NCI-H446 treated with DMSO at 0.1 percent for 48 hours (cell line): ENCODE results near the gene CYP3A5.
"Not testable (repeated sequence)": the region's sequence is repeated elsewhere in the genome, so short reads cannot be mapped to it uniquely, and the experiment has no call there.

Experiments
- DNase-seq: peaks from one replicate; lab custom pipeline; 2025; lab: John Stamatoyannopoulos, UW

Gene CYP3A5

DNA sequence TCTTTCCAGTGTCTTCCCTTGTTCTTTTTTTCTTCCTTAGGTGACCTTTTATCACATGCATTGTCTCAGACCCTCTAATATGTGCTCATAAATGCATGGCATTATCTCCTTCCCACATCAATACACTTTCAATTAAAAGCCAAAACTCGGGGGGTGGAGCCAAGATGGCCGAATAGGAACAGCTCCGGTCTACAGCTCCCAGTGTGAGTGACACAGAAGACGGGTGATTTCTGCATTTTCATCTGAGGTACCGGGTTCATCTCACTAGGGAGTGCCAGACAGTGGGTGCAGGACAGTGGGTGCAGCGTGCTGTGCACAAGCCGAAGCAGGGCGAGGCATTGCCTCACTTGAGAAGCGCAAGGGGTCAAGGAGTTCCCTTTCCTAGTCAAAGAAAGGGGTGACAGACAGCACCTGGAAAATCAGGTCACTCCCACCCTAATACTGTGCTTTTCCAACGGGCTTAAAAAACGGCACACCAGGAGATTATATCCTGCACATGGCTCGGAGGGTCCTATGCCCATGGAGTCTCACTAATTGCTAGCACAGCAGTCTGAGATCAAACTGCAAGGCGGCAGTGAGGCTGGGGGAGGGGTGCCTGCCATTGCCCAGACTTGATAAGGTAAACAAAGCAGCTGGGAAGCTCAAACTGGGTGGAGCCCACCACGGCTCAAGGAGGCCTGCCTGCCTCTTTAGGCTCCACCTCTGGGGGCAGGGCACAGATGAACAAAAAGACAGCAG is 6.2 kb upstream of the CYP3A5 start:
- DNase-seq: not testable (repeated sequence)

DNA sequence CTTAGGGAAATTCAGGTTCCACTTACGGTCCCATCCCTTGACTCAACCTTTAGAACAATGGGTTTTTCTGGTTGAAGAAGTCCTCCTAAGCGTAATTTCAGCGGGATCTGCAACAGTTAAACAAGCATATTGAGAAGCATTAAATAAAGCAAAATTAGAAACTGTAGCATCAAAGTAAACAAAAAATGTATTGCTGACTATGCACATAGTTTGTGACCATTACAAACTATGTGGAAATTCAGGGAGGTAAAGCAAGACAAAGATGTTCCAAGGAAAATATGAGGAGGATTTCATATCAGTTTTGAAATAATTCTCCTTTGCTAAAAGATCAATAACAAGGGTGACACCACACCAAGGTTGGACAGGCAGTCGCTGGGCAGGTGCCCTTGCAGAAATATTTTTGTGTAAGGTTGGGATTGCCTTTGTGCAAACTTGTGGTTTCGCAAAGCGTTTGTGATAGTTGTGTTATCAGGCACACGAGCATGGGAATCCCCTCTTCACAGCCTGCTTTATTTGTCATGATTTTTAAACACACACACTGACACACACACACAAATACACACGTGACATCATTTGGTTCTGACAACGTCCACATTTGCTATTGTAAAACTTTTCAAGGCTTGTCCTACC is 5.4 kb upstream of the CYP3A5 start:
- no peak for DNase-seq

DNA sequence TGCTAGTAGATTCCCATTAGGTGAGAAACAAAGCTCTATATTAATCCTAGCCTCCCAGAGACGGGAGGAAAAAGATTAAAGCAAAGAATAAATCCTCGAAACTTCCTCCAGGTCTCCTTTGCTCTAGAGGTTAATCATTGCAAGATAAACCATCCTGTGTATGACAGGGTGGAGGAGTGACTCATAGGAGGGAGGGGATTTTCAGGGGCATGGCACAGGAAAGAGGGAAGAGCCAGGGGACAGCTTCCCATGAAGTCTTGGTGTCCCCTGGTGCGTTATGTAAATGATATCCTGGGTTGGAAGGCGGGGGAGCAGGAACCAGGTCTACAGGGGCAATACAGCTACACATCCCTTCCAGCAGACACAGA is 780 bp downstream of the CYP3A5 start:
- DNase-seq: no peak

DNA sequence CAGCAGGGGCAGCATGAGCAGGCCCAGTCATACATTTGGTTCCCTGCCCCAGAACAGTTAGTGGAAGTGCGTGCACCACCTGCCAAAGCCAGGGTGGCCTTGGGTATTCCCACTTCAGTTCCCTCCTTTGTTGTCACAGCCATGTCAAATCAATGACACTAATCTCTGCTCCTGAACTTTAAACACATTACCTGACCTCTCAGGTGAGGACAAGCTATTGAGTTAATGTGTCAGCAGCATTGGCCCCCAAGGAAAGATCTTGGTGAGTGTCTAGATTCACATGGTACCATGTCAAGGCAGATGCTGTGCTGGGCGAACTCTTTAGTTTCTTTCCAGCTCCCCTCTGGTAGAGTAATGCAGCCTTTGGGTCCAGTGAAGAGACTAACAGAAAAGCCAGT is 2.1 kb downstream of the CYP3A5 start:
- no peak for DNase-seq

DNA sequence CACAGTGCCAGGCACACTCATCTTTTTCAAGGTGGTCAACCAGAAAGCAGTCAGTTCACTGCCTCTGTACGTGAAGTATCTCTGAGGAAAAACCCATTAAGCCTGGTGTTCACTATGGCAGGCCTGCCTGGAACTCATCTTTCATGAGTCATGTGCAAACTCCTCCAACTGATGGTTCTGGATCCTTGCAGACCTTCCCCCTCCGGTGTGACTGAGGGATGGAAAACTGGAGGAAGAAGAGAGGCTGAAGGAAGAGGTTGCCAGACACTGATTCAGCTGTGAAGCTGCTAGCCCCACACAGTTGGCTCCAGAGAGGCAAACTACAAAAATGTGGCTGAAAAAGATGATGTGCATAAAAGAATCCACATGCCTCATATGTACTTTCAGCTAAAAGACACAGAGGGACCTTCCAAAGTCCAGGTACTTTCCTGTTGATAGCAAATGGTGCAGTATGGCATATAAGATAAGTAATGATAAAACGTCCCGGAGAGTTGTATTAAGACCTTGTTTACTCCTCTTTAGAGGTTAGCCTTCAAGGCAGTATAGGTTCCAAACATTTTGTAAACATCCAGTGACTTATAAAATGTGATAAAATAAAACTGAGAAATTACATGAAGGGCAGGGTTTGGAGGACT is 2.7 kb downstream of the CYP3A5 start:
- no peak for DNase-seq

DNA sequence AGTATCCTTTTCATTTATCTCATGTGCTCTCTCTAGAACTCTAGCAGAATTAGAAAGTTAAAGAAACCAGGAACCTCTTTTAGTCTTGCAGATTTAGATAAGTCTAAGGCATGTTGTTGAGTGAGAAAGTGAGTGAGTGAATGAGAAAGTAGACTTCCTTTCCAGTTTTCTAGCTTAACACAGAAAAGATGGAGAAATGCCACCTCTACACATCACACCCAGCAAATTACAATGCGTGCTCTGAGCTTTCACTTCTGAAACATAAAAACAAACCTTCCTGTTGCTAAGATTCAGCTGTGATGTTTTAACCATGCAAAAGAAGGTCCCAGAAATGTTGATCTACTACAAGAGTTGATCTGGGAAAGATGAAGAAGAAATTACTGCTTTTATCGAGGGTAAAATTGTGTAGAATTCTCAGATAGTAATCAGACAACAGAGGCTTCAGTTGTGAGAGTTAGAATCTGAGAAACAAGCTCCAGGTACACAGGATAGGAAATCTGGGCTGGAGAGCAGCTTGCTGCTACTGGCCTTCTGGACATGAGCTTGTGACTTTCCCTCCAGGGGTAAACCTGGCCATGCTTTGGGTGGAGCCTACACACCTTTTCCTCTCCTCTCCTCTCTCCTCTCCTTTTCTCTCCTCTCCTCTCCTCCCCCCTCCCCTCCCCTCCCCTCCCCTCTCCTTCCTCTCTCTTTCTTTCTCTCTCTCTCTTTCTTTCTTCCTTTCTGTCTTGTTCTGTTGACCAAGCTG is 4.6 kb downstream of the CYP3A5 start:
- DNase-seq: no peak

DNA sequence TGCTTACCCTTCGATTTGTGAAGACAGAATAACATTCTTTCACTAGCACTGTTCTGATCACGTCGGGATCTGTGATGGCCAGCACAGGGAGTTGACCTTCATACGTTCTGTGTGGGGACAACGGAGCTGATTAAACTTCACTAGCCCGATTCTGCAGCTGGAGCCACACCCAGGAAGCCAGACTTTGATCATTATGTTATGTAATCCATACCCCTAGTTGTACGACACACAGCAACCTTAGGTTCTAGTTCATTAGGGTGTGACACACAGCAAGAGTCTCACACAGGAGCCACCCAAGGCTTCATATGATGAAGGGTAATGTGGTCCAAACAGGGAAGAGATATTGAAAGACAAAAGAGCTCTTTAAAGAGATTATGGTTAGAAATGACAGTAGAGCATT is 7.2 kb downstream of the CYP3A5 start:
- no peak for DNase-seq

DNA sequence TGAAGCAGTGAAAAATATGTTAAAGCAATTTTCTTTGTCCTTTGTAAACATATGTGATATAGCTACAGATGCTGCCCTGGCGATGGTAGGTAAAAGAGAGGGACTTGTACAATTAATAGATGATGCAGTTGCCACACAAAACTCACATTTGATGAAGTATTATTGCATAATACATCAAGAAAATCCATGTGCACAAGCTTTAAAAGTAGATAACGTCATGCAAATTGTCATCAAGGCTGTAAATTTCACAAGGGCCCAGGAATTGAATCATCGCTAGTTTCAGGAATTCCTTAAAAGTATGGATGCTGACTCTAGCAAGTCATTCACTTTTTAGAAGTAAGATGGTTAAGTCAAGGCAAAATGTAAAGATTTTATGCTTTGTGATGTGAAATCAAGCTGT is 10.0 kb downstream of the CYP3A5 start:
- no peak for DNase-seq

DNA sequence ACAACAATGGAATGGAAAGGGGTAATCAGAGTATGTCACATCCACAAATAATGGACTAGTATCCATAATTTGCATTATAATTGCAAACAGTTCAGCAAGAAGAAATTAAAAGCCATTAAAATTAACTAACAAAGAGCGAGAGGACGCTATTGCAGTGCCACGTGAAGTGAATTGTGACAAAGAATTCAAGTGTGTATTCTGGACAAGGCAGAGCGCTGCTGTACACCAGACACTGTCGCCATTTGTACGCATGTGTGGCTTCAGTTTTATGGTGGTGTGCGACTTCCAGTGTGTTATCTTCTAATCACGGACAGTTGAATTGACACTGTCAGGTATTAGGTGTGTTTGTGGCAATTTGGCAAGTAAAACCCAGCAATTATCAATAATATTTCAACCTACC is 11.3 kb downstream of the CYP3A5 start:
- no peak for DNase-seq

DNA sequence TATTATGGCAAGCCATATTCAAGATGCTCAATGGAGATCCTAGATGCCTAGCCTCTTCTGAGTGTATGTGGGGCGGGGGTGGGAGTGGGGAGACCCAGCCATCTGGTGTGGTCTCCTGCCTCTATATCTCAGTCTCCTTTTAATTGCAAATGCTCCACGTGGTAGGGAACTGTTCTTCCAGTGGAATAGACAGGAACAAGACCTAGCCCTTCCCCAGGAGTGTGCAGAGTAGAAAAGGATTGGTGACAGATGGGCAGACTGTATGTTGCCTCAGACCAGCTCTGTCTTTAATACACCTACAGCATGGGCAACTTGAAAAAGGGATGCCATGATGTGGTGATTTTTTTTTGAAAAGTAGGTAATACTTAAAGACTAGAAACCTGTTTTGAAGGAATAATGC is 12.6 kb downstream of the CYP3A5 start:
- no peak for DNase-seq

DNA sequence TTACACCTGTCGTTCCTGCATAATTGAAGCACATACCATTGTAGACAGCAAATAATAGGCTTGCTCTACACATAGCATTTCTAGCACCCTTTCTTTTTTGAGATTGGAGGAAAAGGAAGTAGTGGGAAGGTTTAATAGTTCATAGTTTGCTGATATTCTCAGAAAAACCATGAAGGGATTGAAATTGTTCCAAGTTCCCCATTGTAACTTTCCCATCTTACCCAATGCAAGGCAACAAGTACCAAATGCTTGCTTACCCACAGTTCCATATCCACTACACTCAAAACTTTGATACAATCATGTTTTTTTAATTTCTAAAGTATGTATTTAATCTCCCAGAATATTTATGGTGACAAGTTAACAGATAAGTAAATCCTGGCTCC is 13.8 kb downstream of the CYP3A5 start:
- no peak for DNase-seq

DNA sequence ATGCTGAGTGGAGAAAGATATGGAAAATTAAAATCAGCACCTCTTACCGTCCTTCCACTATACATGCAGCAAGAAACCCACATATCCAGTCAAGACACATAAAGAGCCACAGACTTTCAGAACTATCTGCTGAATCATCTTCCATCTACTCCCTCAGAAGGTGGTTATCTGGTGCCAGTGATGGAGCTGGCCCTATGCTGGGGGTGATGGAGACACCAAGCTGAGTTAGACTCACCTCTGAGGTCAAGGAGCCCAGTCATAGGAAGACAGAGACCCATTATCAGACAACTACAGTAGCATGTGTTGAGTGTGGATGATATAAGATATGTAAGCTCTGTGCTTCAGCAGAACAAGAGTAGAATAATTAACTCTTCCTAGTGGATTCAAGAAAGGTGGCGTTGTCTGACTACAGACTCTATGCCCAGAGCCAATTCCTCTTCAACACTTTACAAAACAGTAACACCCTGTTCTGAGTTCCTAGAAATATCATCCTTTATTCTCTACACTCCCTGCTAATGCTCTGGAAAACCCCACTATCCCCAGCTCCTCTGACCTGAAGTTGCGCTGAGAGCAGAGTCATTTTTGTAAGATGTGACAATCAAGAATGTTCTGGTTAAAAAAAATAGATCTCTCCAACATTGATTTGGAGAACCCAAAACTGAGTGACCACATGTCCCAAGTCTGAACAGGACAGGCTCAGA is 14.3 kb downstream of the CYP3A5 start:
- DNase-seq: no peak

DNA sequence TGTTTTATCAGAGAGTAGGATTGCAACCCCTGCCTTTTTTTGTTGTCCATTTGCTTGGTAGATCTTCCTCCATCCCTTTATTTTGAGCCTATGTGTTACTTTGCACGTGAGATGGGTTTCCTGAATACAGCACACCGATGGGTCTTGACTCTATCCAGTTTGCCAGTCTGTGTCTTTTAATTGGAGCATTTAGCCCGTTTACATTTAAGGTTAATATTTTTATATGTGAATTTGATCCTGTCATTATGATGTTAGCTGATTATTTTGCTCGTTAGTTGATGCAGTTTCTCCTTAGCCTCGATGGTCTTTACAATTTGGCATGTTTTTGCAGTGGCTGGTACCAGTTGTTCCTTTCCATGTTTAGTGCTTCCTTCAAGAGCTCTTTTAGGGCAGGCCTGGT is 21.9 kb downstream of the CYP3A5 start:
- not testable (repeated sequence) for DNase-seq

DNA sequence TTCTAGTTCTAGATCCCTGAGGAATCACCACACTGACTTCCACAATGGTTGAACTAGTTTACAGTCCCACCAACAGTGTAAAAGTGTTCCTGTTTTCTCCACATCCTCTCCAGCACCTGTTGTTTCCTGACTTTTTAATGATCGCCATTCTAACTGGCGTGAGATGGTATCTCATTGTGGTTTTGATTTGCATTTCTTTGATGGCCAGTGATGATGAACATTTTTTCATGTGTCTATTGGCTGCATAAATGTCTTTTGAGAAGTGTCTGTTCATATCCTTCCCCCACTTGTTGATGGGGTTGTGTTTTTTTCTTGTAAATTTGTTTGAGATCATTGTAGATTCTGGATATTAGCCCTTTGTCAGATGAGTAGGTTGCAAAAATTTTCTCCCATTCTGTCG is 25.2 kb downstream of the CYP3A5 start:
- DNase-seq: not testable (repeated sequence)

DNA sequence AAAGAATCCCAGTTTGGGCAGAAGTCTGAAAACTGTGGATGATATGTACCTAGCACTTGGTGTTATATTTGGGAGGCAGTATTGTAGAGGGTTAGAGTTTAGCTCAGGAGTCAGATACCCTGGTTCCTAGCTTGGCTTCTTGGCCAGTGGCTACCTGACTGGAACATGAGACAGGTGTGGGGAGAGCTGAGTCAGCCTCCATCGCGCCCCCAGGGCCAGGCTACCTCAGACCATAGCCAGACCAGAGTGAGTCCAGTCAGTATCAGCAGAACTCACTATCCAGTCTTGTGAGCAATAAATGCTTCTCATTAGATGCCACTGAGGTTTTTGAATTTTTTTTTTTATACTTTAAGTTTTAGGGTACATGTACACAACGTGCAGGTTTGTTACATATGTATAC is 26.0 kb downstream of the CYP3A5 start:
- no peak for DNase-seq

DNA sequence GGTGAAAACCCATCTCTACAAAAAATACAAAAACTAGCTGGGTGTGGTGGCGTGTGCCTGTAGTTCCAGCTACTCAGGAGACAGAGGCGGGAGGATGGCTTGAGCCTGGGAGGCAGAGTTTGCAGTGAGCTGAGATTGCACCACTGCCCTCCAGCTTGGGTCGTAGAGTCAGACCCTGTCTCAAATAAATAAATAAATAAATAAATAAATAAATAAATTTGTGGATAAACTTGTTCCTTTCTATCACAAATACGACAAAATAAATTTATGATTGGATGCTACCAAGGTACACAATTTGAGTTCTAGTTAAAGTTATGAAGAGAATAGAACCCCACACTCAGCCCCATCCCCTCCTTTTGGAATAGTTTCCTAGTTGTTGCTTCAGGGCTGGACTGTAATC is 26.5 kb downstream of the CYP3A5 start:
- DNase-seq: not testable (repeated sequence)

DNA sequence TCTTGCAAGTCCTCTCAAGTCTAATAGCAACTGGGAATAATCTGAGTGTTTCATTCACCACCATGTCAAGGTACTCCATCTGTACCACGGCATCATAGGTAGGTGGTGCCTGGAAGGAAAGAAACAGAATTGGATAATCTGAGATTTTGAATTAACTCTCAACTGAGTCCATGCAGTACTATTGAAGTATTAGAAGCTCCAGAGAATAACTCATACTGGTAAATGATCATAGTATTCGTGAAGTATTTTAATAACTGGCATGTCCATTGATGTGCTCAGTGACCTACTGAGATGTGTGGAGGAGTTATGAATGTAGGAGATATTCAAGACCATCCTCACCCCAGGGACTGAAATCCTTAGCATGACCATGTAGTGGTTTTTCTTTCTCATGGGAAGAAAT is 27.1 kb downstream of the CYP3A5 start:
- no peak for DNase-seq

DNA sequence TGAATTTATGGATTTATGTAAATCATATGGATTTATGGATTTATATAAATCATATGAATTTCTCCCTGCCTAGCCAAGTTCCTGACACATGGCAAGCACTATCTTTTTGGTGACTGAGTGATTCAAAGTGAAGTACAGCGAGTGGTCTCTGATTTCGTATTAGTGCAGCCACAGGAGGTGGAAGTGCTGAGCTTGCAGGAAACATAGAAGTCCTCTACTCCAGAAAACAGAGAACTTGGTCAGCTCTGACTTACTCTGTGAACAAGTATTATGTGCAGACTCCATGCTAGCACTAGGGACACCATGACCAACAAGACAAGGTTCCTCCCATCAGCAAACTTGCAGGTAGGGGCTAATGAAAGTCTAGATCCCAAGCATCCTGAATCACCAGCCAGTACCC is 28.5 kb downstream of the CYP3A5 start:
- DNase-seq: no peak

DNA sequence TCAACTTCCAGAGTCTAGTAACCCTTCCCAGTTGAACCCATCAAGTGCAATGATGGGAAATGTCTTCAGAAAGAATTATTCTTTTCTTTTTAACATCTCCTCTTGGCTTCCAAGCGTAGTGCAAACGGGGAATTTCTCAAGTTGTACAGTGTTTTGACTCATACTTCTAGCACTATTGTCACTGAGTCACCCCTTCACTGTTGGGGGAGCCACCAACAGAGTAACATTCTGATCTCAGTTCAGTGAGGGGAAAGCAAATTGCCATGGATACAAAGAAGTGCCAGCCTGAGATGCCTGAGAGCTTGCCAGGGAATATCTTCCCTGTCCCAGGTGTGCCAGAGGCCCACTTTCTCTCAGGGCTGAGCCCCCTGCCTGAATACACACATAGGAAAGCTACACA is 31.0 kb downstream of the CYP3A5 start:
- DNase-seq: no peak

DNA sequence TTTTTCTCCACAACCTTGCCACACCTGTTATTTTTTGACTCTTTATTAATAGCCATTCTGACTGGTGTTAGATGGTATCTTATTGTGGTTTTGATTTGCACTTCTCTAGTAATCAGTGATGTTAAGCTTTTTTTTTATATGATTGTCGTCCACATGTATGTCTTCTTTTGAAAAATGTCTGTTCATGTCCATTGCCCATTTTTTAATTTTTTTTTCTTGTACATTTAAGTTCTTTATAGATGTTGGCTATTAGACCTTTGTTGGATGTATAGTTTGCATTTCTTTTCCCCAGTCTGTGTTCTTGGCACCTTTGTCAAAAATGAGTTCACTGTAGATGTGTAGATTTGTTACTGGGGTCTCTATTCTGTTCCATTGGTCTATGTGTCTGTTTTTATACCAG is 34.2 kb downstream of the CYP3A5 start:
- DNase-seq: no peak

DNA sequence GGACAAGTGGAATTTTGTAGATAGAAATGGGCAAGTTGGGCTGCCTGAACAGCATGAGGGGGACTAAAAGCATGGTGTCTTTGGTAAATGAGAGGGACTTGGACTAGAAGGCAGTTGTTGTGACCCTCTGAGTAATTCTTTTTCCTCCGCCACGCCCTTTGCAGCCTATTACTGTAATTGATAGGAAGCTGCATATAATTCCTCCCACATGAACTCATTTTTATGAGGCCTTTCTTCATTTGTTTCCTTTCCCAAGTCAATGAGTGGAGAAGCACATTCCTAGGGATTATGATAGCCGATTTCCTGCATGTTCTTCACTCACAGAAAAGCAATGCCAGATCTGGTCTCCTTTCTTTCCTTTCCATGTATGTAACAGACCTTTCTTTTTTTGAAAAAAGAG is 35.4 kb downstream of the CYP3A5 start:
- no peak for DNase-seq

DNA sequence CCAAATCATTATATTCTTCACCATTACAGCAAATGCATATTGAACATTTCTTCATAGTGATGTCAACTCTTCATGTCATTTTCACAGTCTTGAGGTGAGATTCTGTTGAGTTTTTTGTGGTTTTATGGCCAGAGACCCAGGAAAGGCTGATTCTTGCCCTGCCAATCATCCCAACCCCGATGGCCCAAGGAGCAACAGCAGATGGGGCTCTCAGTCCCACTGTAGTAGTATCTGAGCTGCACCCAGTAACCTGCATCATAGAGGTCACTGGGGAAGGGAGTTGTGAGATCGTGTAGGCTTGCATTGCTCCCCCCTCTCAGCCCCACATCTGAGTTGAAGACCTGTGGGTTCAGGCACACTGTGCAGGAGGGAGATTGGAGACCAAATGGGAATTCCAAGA is 36.3 kb downstream of the CYP3A5 start:
- no peak for DNase-seq
